MM.1S (cell line): ENCODE data around the gene MAB21L4.

Experiments used
- DNase-seq: peaks from one replicate; pipeline ENCODE4 v3.0.0-alpha.2; 2015
- H2AFZ ChIP-seq: fragments of 300-600 bp; sonication (generic); 2 replicates; pipeline ENCODE4 v1.6.0; 2016; ENCODE audit warnings: antibody characterized with exemption, low read length
- H3F3A ChIP-seq: fragments of 300-600 bp; sonication (generic); 2 replicates; pipeline ENCODE4 v1.6.1; 2016; ENCODE audit warnings: mild to moderate bottlenecking, antibody characterized with exemption, low read length, moderate library complexity, mixed read lengths; ENCODE audit not compliant: insufficient read depth
- H3K27ac ChIP-seq: fragments of 300-600 bp; sonication (generic); 2 replicates; pipeline ENCODE4 v1.5.1; 2016; ENCODE audit warnings: mild to moderate bottlenecking, low read length
- H3K27me3 ChIP-seq: fragments of 300-600 bp; sonication (generic); replicated peaks from 2 replicates; pipeline ENCODE4 v1.6.0; 2016; ENCODE audit warnings: low read length; ENCODE audit not compliant: insufficient read depth
- H3K36me3 ChIP-seq: fragments of 300-600 bp; sonication (generic); replicated peaks from 2 replicates; pipeline ENCODE4 v1.6.1; 2016; ENCODE audit warnings: mild to moderate bottlenecking, low read length, mixed read lengths; ENCODE audit not compliant: insufficient read depth
- H3K4me1 ChIP-seq: fragments of 300-600 bp; sonication (generic); 2 replicates; pipeline ENCODE4 v1.6.1; 2016; ENCODE audit warnings: low read length, mixed read lengths
- H3K4me2 ChIP-seq: fragments of 300-600 bp; sonication (generic); 2 replicates; pipeline ENCODE4 v1.6.0; 2016; ENCODE audit warnings: low read depth, low read length
- H3K4me3 ChIP-seq: fragments of 300-600 bp; sonication (generic); 2 replicates; pipeline ENCODE4 v1.5.1; 2016; ENCODE audit warnings: low read length, mixed read lengths
- H3K79me2 ChIP-seq: fragments of 300-600 bp; sonication (generic); 2 replicates; pipeline ENCODE4 v1.6.1; 2016; ENCODE audit warnings: mixed run types, low read length, mixed read lengths
- H3K9ac ChIP-seq: fragments of 300-600 bp; sonication (generic); 2 replicates; pipeline ENCODE4 v1.6.1; 2016; ENCODE audit warnings: low read length, mixed read lengths
- H3K9me2 ChIP-seq: fragments of 300-600 bp; sonication (generic); replicated peaks from 2 replicates; pipeline ENCODE4 v1.6.1; 2016; ENCODE audit warnings: mild to moderate bottlenecking, low read length, mixed read lengths; ENCODE audit not compliant: insufficient read depth
- H3K9me3 ChIP-seq: fragments of 300-600 bp; sonication (generic); replicated peaks from 2 replicates; pipeline ENCODE4 v1.6.1; 2016; ENCODE audit warnings: mild to moderate bottlenecking, low read length, mixed read lengths; ENCODE audit not compliant: insufficient read depth
- H4K20me1 ChIP-seq: fragments of 300-600 bp; sonication (generic); 2 replicates; pipeline ENCODE4 v1.6.1; 2016; ENCODE audit warnings: mild to moderate bottlenecking, low read length, moderate library complexity, mixed read lengths; ENCODE audit not compliant: insufficient read depth
- EZH2 ChIP-seq: fragments of 300-600 bp; sonication (generic); optimal IDR thresholded peaks from 2 replicates; pipeline ENCODE3; 2017; ENCODE audit warnings: low read depth, mild to moderate bottlenecking, antibody characterized with exemption, low read length, mixed read lengths
- EZH2phosphoT487 ChIP-seq: fragments of 300-600 bp; sonication (generic); IDR thresholded peaks from 2 replicates; pipeline ENCODE4 v1.6.1; 2018; ENCODE audit warnings: antibody characterized with exemption, low read length
- TF ChIP-seq, protein P1 (sequence below): fragments of 300-600 bp; sonication (generic); IDR thresholded peaks from 2 replicates; pipeline ENCODE4 v1.5.1; 2016; ENCODE audit warnings: antibody characterized with exemption, low read length, mixed read lengths

MAB21L4 gene

GRCh38 chr2:240928476-240929363 lies 32.8 kb upstream of the MAB21L4 start:
- TF ChIP-seq EZH2: no peak
- TF ChIP-seq, protein P1, sequence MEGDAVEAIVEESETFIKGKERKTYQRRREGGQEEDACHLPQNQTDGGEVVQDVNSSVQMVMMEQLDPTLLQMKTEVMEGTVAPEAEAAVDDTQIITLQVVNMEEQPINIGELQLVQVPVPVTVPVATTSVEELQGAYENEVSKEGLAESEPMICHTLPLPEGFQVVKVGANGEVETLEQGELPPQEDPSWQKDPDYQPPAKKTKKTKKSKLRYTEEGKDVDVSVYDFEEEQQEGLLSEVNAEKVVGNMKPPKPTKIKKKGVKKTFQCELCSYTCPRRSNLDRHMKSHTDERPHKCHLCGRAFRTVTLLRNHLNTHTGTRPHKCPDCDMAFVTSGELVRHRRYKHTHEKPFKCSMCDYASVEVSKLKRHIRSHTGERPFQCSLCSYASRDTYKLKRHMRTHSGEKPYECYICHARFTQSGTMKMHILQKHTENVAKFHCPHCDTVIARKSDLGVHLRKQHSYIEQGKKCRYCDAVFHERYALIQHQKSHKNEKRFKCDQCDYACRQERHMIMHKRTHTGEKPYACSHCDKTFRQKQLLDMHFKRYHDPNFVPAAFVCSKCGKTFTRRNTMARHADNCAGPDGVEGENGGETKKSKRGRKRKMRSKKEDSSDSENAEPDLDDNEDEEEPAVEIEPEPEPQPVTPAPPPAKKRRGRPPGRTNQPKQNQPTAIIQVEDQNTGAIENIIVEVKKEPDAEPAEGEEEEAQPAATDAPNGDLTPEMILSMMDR: no peak
- TF ChIP-seq EZH2phosphoT487: no peak

DNA sequence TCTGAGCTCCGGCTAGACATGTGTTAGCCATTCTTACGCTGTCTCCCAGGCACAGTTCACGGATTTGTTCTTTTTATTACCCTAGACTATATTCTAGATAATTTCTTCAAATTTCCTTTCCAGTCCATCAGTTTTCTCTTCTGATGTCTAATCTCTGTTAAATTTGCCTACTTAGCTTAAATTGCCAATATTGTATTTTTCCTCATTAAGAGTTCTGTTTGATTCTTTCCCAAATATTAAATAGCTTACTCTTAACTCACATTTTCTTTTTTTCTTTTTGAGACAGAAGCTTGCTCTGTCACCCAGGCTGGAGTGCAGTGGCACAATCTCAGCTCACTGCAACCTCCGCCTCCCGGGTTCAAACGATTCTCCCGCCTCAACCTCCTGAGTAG lies 31.4 kb upstream of the MAB21L4 start:
- Histone ChIP-seq H3K9ac (no peak overlapping the region), H3K79me2 (no peaks in the 10 kb centered on the region), H4K20me1 (no peaks in the 10 kb centered on the region), H3K9me2 (no peaks in the 10 kb centered on the region), H3K4me2 (peak overlapping the region; percentile 18; the same call in 1 of the 2 replicates), H3K4me3 (peak overlapping the region; percentile 7; the same call in 1 of the 2 replicates), H3F3A (no peaks in the 10 kb centered on the region), H3K4me1 (no peaks in the 10 kb centered on the region), H3K9me3 (no peaks in the 10 kb centered on the region), H3K27me3 (peaks cover 81% of the 10 kb centered on the region), H3K27ac (no peak overlapping the region), H3K36me3 (no peaks in the 10 kb centered on the region), H2AFZ (no peak overlapping the region)
- TF ChIP-seq, protein P1: no peak
- TF ChIP-seq EZH2: no peak
- TF ChIP-seq EZH2phosphoT487: no peak
- no peak for DNase-seq

More at GRCh38 chr2:240928476-240929363, 32.8 kb upstream of the MAB21L4 start:
- Histone ChIP-seq H3K27ac (no peak overlapping the region), H3K9me2 (no peaks in the 10 kb centered on the region), H3K4me3 (no peak overlapping the region), H4K20me1 (no peaks in the 10 kb centered on the region), H3K4me2 (no peak overlapping the region), H3K79me2 (no peaks in the 10 kb centered on the region), H3K27me3 (peaks cover 86% of the 10 kb centered on the region), H3K36me3 (no peaks in the 10 kb centered on the region), H2AFZ (no peak overlapping the region), H3K9ac (no peak overlapping the region), H3K4me1 (no peaks in the 10 kb centered on the region), H3F3A (no peaks in the 10 kb centered on the region), H3K9me3 (no peaks in the 10 kb centered on the region)
- no peak for DNase-seq

DNA sequence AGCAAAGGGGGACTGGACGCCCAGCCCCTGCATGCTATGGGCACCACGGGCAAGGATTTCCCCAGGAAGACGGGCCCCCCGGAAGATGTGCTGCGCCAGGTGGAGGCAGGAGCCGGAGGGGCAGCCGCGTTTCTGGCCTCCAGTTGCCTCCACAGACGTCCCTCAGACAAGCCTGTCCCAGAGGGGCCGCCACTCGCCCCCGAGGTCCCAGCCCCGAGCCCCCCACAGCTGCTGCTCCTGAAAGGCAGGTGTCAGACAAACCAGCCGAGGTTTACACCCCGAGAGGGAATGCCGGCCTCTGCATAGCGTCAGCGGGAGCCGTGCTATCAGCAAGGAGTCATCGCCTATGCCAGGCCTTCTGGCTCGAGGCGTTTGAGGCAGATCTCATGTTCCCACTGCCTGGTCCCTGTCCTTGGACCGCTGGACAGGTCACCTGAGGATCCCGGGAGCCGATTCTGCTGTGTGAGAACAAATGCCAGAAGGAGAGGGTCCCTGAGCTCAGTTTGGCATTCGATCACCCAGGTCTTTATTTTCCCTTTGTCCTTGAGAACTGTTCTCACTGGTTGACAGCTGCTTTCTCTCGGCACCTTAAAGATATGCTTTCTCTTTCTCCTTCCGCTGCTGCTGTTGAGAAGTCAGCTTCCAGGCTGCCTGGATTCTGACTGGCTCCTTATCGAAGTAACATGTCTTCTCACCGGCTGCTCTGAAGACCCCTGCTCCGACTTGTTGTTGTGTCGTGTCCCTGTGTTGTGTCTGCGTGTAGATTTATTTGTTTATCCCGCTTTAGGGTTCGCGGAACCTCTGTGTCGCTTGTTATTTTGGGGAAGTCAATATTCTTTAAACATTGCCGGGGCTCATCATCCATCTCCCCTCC lies 30.8 kb upstream of the MAB21L4 start:
- Histone ChIP-seq H4K20me1 (no peaks in the 10 kb centered on the region), H2AFZ (no peak overlapping the region), H3K9me3 (no peaks in the 10 kb centered on the region), H3K9ac (no peak overlapping the region), H3K79me2 (no peaks in the 10 kb centered on the region), H3K36me3 (no peaks in the 10 kb centered on the region), H3K27me3 (peaks cover 79% of the 10 kb centered on the region), H3K4me2 (peak overlapping the region; percentile 18; the same call in 1 of the 2 replicates), H3K4me1 (no peaks in the 10 kb centered on the region), H3K9me2 (no peaks in the 10 kb centered on the region), H3F3A (no peaks in the 10 kb centered on the region), H3K4me3 (peak overlapping the region; percentile 7; the same call in 1 of the 2 replicates), H3K27ac (no peak overlapping the region)
- TF ChIP-seq EZH2: no peak
- TF ChIP-seq EZH2phosphoT487: no peak
- DNase-seq: peak; percentile 16
